Non-pigmented ciliary epithelial cell (primary cell): ENCODE data around the gene NLRP11.

Experiments
- DNase-seq: peaks from one replicate; pipeline ENCODE4 v3.0.0-alpha.2; 2010; ENCODE audit warnings: low read depth

NLRP11 gene

DNA sequence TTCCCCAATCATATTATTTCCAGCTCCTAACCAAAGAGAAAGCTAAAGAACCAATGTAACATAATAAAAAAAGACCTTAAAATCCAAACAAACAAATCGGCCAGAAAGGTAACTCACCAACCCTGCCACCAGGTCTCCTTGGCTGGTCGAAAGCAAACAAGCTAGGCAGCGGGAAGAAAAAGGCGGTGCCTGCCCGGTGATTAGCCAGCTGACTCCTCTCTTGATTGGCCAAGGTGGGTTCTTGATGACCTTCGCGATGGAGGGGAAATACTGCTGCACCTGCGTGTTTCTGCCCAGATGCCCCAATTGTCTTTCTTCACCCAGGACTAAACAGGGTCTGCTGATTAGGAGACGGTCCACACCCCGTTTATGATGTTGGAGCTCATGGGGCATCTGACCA lies at the start of gene NLRP11:
NLRP11 (minus strand) TSS at position 154 of the 400 bp plus-strand sequence. CDS start 13,825 bp downstream, outside the sequence.
- DNase-seq = no peak

GRCh38 chr19:55877211-55877610 lies 45.4 kb upstream of the NLRP11 start:
- DNase-seq = no peak

DNA sequence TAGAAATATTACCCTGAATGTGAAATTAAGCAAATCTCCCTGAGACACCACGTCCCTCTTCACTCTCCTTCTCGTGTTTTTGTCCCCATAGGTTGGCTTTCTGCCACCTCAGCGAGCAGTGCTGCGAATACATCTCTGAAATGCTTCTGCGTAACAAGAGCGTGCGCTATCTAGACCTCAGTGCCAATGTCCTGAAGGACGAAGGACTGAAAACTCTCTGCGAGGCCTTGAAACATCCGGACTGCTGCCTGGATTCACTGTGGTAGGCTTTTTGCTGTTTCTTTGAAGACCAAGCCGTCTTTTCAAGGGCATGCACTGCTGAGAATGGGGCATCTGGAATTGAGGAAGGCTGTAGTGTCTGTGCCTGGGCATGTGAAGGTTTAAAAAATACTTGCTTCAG lies 38.9 kb upstream of the NLRP11 start:
- no peak for DNase-seq

- no peak for DNase-seq
Observed at GRCh38 chr19:55867101-55867500, 35.3 kb upstream of the NLRP11 start.

GRCh38 chr19:55866521-55866920 lies 34.7 kb upstream of the NLRP11 start:
- no peak for DNase-seq

GRCh38 chr19:55858969-55859368 lies 27.2 kb upstream of the NLRP11 start:
- no peak for DNase-seq

DNA sequence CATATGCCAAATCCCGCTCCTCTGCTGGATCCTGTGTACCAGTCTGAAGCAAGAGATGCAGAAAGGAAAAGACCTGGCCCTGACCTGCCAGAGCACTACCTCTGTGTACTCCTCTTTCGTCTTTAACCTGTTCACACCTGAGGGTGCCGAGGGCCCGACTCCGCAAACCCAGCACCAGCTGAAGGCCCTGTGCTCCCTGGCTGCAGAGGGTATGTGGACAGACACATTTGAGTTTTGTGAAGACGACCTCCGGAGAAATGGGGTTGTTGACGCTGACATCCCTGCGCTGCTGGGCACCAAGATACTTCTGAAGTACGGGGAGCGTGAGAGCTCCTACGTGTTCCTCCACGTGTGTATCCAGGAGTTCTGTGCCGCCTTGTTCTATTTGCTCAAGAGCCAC lies 26.6 kb upstream of the NLRP11 start:
- DNase-seq = no peak

- DNase-seq = no peak
Observed at GRCh38 chr19:55857974-55858373, 26.2 kb upstream of the NLRP11 start.

DNA sequence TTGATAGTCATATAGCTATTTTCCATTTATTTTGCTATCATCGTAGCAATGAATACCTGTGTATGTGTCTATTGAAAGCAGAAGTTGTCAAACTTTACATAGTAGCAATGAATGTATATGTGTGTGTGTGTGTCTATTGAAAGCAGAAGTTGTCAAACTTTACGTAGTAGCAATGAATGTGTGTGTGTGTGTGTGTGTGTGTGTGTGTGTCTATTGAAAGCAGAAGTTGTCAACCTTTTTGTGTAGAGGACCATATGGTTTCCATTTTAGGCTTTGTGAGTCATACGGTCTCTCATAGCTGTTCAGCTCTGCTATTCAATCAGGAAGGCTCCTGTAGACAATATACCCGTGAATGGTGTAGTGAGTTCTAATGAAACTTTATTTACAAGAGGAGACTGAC lies 25.4 kb upstream of the NLRP11 start:
- no peak for DNase-seq

DNA sequence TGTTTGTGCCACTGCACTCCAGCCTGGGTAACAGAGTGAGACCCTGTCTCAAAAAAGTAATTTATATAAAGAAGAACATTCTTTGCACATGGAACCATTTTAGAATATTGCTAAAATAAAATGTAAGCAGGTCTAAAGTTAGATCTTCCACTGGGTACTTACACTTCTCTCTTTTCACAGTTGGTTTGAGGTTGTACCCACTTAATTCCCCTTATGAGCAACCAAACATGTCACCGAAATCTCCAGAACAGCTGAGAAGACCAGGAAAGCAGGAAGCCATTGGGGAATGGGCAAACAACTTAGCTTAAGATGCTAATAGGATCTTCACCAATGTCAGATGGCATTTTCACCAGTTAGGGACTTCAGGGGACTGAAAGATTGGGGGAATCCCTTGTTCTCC lies 23.4 kb upstream of the NLRP11 start:
- DNase-seq = no peak

DNA sequence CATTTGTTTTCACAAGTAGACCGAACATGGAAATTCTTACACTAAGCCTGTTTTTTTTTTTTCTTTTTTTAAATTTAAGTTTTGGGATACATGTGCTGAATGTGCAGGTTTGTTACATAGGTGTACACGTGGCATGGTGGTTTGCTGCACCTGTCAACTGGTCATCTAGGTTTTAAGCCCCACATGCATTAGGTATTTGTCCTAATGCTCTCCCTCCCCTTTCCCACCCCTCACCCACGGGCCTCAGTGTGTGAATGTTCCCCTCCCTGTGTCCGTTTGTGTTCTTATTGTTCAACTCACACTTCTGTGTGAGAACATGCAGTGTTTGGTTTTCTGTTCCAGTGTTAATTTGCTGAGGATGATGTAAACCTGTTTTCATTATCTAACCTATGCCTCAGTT lies 7.1 kb upstream of the NLRP11 start:
- no peak for DNase-seq

DNA sequence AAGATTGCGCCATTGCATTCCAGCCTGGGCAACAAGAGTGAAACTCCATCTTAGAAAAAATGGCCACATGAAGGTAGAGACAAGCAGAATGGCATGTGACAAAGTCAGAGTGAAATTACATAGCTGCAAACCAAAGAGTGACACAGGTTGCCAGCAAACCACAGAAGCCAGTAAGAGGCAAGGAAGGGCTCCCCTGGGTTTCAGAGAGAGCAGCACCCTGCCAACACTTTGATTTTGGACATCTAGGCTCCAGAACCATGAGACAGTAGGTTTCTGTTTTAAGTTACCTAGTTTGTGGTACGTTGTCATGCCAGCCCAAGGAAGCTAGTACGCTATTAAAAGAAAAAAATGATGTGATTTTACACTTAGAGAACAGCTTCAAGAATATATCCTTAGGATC lies 6.5 kb upstream of the NLRP11 start:
- no peak for DNase-seq

DNA sequence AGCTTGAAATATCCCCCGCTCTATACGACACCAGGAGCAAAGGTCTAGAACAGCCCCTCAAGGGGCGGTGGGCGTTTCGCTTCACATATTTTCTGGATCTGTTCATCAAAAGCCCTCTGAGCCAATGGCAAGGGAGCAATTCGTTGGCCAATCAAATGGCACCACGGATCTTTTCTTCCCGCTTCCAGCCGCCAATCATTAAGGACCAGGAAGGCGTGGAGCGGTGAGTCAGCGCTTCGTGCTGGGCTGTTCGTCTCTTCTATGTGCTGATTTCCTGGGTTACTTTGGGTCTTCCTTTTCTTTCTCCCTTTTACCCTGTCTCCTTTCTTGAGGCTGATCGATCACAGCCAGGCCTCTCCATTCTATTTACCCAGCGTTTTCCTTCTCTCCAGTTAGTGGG lies 4.5 kb upstream of the NLRP11 start, which contains the start of gene NLRP4:
NLRP4 (plus strand) TSS at position 201 of the 400 bp plus-strand sequence. CDS start 15,541 bp downstream, outside the sequence.
- no peak for DNase-seq

- DNase-seq = no peak
Observed at GRCh38 chr19:55832676-55833075, 877 bp upstream of the NLRP11 start.

GRCh38 chr19:55830656-55831055 lies 1.1 kb downstream of the NLRP11 start:
- no peak for DNase-seq

DNA sequence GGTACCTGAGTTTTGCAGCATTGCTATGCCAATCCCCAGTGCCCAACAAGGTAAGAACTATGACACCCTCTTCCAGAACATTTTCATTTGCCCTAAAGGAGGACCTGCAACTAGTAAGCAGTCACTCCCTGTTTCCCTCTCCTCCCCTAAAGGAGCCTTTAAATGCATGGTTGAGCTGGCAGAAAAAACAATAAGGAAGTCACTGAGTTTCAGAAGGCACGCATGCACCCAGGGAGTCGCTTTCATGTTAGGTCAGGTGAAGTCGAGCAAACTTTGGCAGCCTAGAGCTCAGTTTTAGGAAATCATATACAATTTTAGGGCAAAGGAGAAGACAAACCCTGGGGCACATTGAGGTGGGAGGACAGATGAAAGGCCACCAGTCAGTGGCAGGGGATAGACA lies 11.8 kb downstream of the NLRP11 start:
- DNase-seq = no peak

DNA sequence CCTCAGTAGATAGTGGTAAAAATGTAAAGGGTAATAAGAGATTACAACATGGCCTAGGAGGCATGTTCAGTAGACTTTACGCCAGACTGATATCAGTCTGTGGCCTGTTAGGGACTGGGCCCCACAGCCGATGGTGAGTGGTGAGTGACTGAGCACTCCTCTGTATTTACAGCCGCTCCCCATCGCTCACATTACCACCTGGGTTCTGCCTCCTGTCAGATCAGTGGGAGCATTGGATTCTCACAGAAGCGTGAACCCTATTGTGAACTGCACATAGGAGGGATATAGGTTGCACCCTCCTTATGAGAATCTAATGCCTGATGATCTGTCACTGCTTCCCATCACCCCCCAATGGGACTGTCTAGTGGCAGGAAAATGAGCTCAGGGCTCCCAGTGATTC lies 17.9 kb downstream of the NLRP11 start:
- no peak for DNase-seq

DNA sequence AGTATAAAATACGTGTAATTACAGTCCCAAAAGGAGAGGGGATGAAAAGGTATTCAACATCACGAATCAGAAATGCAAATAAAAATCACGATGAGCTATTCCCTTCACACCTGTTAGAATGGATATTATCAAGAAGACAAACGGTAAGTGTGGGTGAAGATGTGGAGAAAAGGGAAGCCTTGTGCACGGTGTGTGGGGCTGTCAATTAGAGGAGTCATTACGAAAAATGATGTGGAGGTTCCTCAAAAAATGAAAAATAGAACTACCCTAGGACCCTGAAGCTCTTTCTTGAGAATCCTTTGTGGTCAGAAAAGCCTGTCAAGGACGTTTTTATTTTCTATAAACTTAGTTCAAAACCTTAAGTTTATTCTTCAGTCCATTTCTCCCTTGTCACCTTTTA lies 19.4 kb downstream of the NLRP11 start:
- no peak for DNase-seq

DNA sequence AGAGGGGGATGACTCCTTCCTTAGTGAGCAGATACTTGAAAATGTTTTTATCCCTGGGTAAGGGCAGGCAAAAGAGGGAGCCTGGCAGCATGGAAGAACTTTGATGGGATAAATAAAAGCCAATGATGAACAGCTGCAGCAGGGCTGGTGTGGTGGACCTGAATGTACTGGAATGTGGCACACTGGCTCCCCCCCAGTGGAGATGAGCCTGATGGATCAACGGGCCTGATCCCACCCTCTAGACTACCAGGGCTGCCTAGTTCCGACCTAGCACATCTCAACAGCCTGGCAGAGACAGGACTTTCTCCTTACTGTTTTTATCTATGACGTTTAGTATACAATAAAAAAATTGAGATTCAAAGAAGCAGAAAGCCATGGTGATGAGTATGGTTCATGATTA lies 20.5 kb downstream of the NLRP11 start:
- no peak for DNase-seq

DNA sequence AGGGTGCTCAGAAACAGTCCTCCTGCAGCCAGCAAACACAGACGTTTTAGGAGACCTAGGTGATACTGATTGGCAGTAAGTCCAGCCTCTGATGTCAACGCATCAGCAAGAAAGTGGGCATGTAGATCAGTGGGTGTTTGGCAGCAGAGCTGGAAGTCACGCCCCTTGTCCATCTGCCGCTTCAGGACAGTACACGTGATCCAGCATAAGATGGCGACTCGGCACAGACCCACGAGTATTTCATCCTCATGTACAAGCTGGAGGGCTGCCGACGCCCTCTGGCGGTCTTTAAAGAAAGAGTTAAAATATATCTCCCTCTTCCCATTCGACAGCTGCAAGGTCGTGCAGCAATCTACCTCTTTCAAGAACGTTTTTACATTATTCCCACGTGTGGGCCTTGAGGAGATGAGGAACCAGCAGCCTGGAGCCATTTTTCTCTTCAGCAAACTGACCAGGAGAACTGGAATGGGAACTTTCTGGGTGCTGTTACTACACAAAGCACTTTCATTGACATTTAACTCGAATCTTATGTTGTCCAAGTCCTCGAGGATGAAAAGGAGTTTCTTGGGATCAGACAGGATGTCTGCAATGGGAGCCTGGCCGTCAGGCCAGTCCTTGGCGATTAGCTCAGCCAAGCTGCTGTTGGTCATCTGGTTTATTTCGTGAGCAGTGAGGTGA lies 22.3 kb downstream of the NLRP11 start:
- no peak for DNase-seq

- no peak for DNase-seq
Observed at GRCh38 chr19:55802281-55802680, 29.5 kb downstream of the NLRP11 start.

GRCh38 chr19:55801416-55801815 lies 30.4 kb downstream of the NLRP11 start:
- DNase-seq = no peak

- DNase-seq = no peak
Observed at GRCh38 chr19:55795021-55795420, 36.8 kb downstream of the NLRP11 start.

DNA sequence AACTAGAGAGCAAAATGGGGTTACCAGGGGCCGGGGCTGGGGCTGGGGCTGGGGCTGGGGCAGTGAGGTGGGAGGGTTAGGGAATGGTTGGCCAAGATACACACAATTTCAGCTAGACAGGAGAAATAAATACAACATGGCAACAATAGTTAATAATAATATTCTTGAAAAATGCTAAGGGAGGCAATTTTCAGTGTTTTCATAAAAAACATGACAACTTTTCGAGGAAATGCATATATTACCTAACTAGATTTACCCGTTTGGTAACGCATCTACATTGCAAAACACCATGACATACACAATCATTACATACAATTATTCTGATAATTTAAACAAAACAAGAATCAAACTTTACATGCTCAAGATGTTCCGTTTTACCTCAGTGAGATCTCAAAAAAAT lies 50.7 kb downstream of the NLRP11 start:
- DNase-seq = no peak
